SK-N-SH (cell line): ENCODE data around the gene PHLPP1.

Experiments used
- CTCF ChIP-seq: fragments of 200-600 bp; sonication (generic); IDR thresholded peaks from 2 replicates; pipeline ENCODE4 v1.6.1; 2017; ENCODE audit warnings: antibody characterized with exemption, mild to moderate bottlenecking, moderate library complexity
- EP300 ChIP-seq, 2 experiments: IDR thresholded peaks; 2 replicates each; pipeline versions ENCODE4 v1.4.0 to v1.6.1; 2012; ENCODE audit warnings: borderline replicate concordance in 1 of 2, low read depth in 1 of 2, low read length in 1 of 2
- JUND ChIP-seq: IDR thresholded peaks from 2 replicates; pipeline ENCODE4 v1.4.0; 2012
- POLR2AphosphoS5 ChIP-seq: IDR thresholded peaks from 2 replicates; pipeline ENCODE4 v1.6.1; 2012; ENCODE audit warnings: low read depth, low read length
- REST ChIP-seq: IDR thresholded peaks from 2 replicates; pipeline ENCODE4 v1.6.1; 2012; ENCODE audit warnings: mild to moderate bottlenecking, low read depth, low read length, moderate library complexity
- RFX5 ChIP-seq: IDR thresholded peaks from 2 replicates; pipeline ENCODE4 v1.6.1; 2012; ENCODE audit warnings: mild to moderate bottlenecking, improper control_type of control experiment, low read length
- SIN3A ChIP-seq: IDR thresholded peaks from 2 replicates; pipeline ENCODE4 v1.6.1; 2012; ENCODE audit warnings: low read depth, mild to moderate bottlenecking, low read length, moderate library complexity, borderline replicate concordance

- TF ChIP-seq EP300 (IDR thresholded peaks at IDR 0.05; ENCODE audit: borderline replicate concordance in 1 of 2, low read depth in 1 of 2, low read length in 1 of 2) (no peak), JUND (no peak), CTCF (no peak), SIN3A (no peak), POLR2AphosphoS5 (no peak), RFX5 (no peak), REST (no peak)
Observed at GRCh38 chr18:62734290-62734689, 18.9 kb downstream of the PHLPP1 start.
